HG03196 (cell line): ENCODE measurements around the gene IDUA.
"Not testable (repeated sequence)": the region's sequence is repeated elsewhere in the genome, so short reads cannot be mapped to it uniquely, and the experiment has no call there.

ENCODE experiments used
- ATAC-seq: cut with Tn5 transposase; IDR thresholded peaks from one replicate; pipeline ENCODE4 v1.9.1; 2021; ENCODE audit not compliant: unreplicated experiment

The IDUA gene

GRCh38 chr4:1043162-1043561, 56.3 kb downstream of the IDUA start:
- no peak for ATAC-seq

GRCh38 chr4:1043651-1044468, 57.0 kb downstream of the IDUA start:
- ATAC-seq, result no peak

- no peak for ATAC-seq
Measured at GRCh38 chr4:1044469-1045192, 57.8 kb downstream of the IDUA start.

- no peak for ATAC-seq
Measured at GRCh38 chr4:1045193-1045594, 58.4 kb downstream of the IDUA start.

GRCh38 chr4:1045595-1046201, 58.9 kb downstream of the IDUA start:
- ATAC-seq, result no peak

- ATAC-seq, result not testable (repeated sequence)
Measured at GRCh38 chr4:1046581-1047011, 59.8 kb downstream of the IDUA start.

- no peak for ATAC-seq
Measured at GRCh38 chr4:1047106-1047975, 60.5 kb downstream of the IDUA start.

GRCh38 chr4:1047976-1048772, 61.3 kb downstream of the IDUA start:
- ATAC-seq, result no peak

GRCh38 chr4:1048773-1049590, 62.1 kb downstream of the IDUA start:
- ATAC-seq, result no peak

GRCh38 chr4:1049591-1049905, 62.7 kb downstream of the IDUA start:
- ATAC-seq, result no peak

- ATAC-seq, result no peak
Measured at GRCh38 chr4:1050486-1051213, 63.8 kb downstream of the IDUA start.

- ATAC-seq, result no peak
Measured at GRCh38 chr4:1051472-1051871, 64.6 kb downstream of the IDUA start.

GRCh38 chr4:1052231-1052671, 65.4 kb downstream of the IDUA start:
- no peak for ATAC-seq

- ATAC-seq, result no peak
Measured at GRCh38 chr4:1053080-1053661, 66.3 kb downstream of the IDUA start.

- not testable (repeated sequence) for ATAC-seq
Measured at GRCh38 chr4:1053891-1054290, 67.0 kb downstream of the IDUA start.
